DND-41 (cell line): Measurements from ENCODE around the gene DLST.

ENCODE experiments used
- CTCF ChIP-seq: IDR thresholded peaks from 2 replicates; pipeline ENCODE4 v1.5.1; 2012; ENCODE audit warnings: borderline replicate concordance, low read length, moderate library complexity, mild to moderate bottlenecking; ENCODE audit not compliant: poor library complexity, severe bottlenecking; ENCODE audit errors: extremely low read depth
- EZH2 ChIP-seq: IDR thresholded peaks from 3 replicates; pipeline ENCODE4 v1.6.1; 2012; ENCODE audit warnings: borderline replicate concordance, low read depth, mild to moderate bottlenecking, moderate library complexity, low read length, inconsistent platforms; ENCODE audit not compliant: severe bottlenecking

- TF ChIP-seq CTCF (no peak), EZH2 (no peak)
Measured at GRCh38 chr14:74942608-74943007, 60.9 kb downstream of the DLST start.
